Prostate gland (tissue), 2 donors: Measurements from ENCODE around the gene UNC13B. TPM values are rescaled to one million over a fixed set of nuclear protein-coding genes. Genes with fewer than 3 reads are reported as not detected.
"Not testable (repeated sequence)": the region's sequence is repeated elsewhere in the genome, so short reads cannot be mapped to it uniquely, and the experiment has no call there.

Experiments
- DNase-seq: peaks from one replicate; pipeline ENCODE4 v3.0.0-alpha.2; 2019; ENCODE audit warnings: low spot score
- H3K27ac ChIP-seq, 2 donors: fragments of 200-600 bp; sonication (generic); 2 replicates each; pipeline ENCODE4 v1.5.1; 2017 to 2019
- H3K27me3 ChIP-seq: fragments of 200-600 bp; sonication (generic); replicated peaks from 2 replicates; pipeline ENCODE4 v1.5.1; 2019; ENCODE audit not compliant: insufficient read depth
- H3K36me3 ChIP-seq, 2 donors: fragments of 200-600 bp; sonication (generic); 1 replicate in 1 of 2; 2 replicates in 1 of 2; pipeline versions ENCODE4 v1.5.1 to v1.8.1; 2017 to 2019
- H3K4me1 ChIP-seq: fragments of 200-600 bp; sonication (generic); replicated peaks from 2 replicates; pipeline ENCODE4 v1.5.1; 2019
- H3K4me3 ChIP-seq, 2 donors: fragments of 200-600 bp; sonication (generic); 2 replicates each; pipeline ENCODE4 v1.5.1; 2017 to 2019
- H3K9me3 ChIP-seq: fragments of 200-600 bp; sonication (generic); 2 replicates; pipeline ENCODE4 v1.5.1; 2017
- CTCF ChIP-seq, 4 experiments: fragments of 200-600 bp in 2 of 4; fragments of 450-650 bp in 2 of 4; sonication (generic) in 2 of 4; IDR thresholded peaks; 1 replicate in 3 of 4; 2 replicates in 1 of 4; pipeline ENCODE4 v1.5.1; 2016 to 2019; ENCODE audit warnings: antibody characterized with exemption in 4 of 4, mild to moderate bottlenecking in 2 of 4, moderate library complexity in 2 of 4
- POLR2A ChIP-seq: fragments of 450-650 bp; IDR thresholded peaks from one replicate; pipeline ENCODE4 v1.6.1; 2016; ENCODE audit warnings: antibody characterized with exemption, mild to moderate bottlenecking
- POLR2AphosphoS5 ChIP-seq: sonication (generic); formaldehyde crosslinking; IDR thresholded peaks from one replicate; pipeline ENCODE4 v1.6.1; 2017; ENCODE audit warnings: antibody characterized with exemption
- WGBS: methylation state at CpG from one replicate; pipeline ENCODE4 v1.1.5; 2018; 5-methylcytosine and 5-hydroxymethylcytosine counted together
- intact Hi-C: fragments of 100-400 bp; cut with DNase I; formaldehyde crosslinking; loops from one replicate; pipeline ENCODE4 v1.14.2; 2022
- total RNA-seq, 2 donors: library from RNA; depleted of rRNA; stranded (reverse); fragments of >200 nt; gene quantifications; one replicate each; pipeline ENCODE4 v1.1.0, GENCODE V29; 2016

Gene UNC13B
- total RNA-seq, 2 donors from 2014 or later, result 63.8 to 140 TPM

GRCh38 chr9:35136866-35137265 is 24.9 kb upstream of the UNC13B start:
- intact Hi-C loops, result no loop called here

GRCh38 chr9:35140093-35140492 is 21.7 kb upstream of the UNC13B start:
- no peaks in the 10 kb centered on the region for H3K4me1 ChIP-seq
- H3K9me3 ChIP-seq, result no peaks in the 10 kb centered on the region
- DNase-seq, result no peak
- 78% methylated on average over 2 of the region's 2 CpGs for WGBS
- intact Hi-C loops, result no loop called here
- H3K36me3 ChIP-seq, result no peaks in the 10 kb centered on the region
- TF ChIP-seq POLR2AphosphoS5 (no peak), CTCF (IDR thresholded peaks at IDR 0.05) (no peak), POLR2A (no peak)
- no peaks in the 10 kb centered on the region for H3K27me3 ChIP-seq
- H3K4me3 ChIP-seq, result no peak overlapping the region
- no peak overlapping the region for H3K27ac ChIP-seq

More at GRCh38 chr9:35136866-35137265, 24.9 kb upstream of the UNC13B start:
- Histone ChIP-seq H3K27ac (no peak overlapping the region), H3K4me3 (no peak overlapping the region), H3K36me3 (no peaks in the 10 kb centered on the region), H3K27me3 (no peaks in the 10 kb centered on the region), H3K4me1 (no peaks in the 10 kb centered on the region), H3K9me3 (no peaks in the 10 kb centered on the region)
- no peak for DNase-seq
- TF ChIP-seq CTCF (IDR thresholded peaks at IDR 0.05) (no peak), POLR2AphosphoS5 (no peak), POLR2A (no peak)
- 77% methylated on average over 8 of the region's 8 CpGs for WGBS

- H3K4me1 ChIP-seq, result no peaks in the 10 kb centered on the region
- intact Hi-C loops, result no loop called here
- no peak for DNase-seq
- H3K4me3 ChIP-seq, result no peak overlapping the region
- no peaks in the 10 kb centered on the region for H3K27me3 ChIP-seq
- H3K9me3 ChIP-seq, result no peaks in the 10 kb centered on the region
- H3K27ac ChIP-seq, result no peak overlapping the region
- 94% methylated on average over 5 of the region's 5 CpGs for WGBS
- no peaks in the 10 kb centered on the region for H3K36me3 ChIP-seq
- no peak for TF ChIP-seq CTCF (IDR thresholded peaks at IDR 0.05)
- no peak for TF ChIP-seq POLR2A
- no peak for TF ChIP-seq POLR2AphosphoS5
Measured at GRCh38 chr9:35142037-35142436, 19.8 kb upstream of the UNC13B start.

GRCh38 chr9:35147941-35148563 is 13.8 kb upstream of the UNC13B start:
- H3K9me3 ChIP-seq, intact Hi-C loops, H3K27me3 ChIP-seq, H3K36me3 ChIP-seq, H3K4me1 ChIP-seq, DNase-seq, H3K27ac ChIP-seq, H3K4me3 ChIP-seq: not testable (repeated sequence)
- 76% methylated on average over 5 of the region's 5 CpGs for WGBS

- Histone ChIP-seq H3K36me3 (no peaks in the 10 kb centered on the region), H3K4me3 (no peak overlapping the region), H3K27me3 (no peaks in the 10 kb centered on the region), H3K9me3 (no peaks in the 10 kb centered on the region), H3K4me1 (no peaks in the 10 kb centered on the region), H3K27ac (no peak overlapping the region)
- no peak for DNase-seq
- WGBS, result 81% methylated on average over 9 of the region's 9 CpGs
- TF ChIP-seq POLR2AphosphoS5 (no peak), POLR2A (no peak), CTCF (IDR thresholded peaks at IDR 0.05) (no peak)
- intact Hi-C loops, result no loop called here
Measured at GRCh38 chr9:35152926-35153325, 8.9 kb upstream of the UNC13B start.
